ENCODE data around the gene BTBD10.
"Not testable (repeated sequence)": the region's sequence is repeated elsewhere in the genome, so short reads cannot be mapped to it uniquely, and the experiment has no call there.

The BTBD10 gene

DNA sequence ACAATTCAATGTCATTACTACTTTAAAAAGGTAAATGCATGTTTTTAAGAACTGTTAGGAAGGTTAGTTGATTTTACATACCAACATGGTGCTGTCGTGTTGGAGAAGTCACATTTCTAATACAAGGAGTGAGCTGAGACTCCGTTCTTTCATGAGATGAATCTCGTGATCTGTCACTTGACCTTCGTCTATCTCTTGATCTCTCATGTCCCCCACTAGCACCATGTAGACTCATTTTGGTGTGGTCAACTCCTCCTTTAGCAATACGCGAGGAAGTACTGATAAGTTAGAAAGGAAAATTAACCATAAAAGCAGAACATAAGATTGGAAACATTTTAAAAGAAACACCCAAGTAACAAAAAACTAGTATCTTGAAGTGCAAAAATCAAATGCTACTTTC is 41.5 kb downstream of the BTBD10 start:
- H3K27me3 ChIP-seq (ENCODE audit: control insufficient read depth, insufficient read depth, low read length): no peaks in the 10 kb centered on the region
- no peaks in the 10 kb centered on the region for H3K4me1 ChIP-seq (ENCODE audit: control insufficient read depth, insufficient read depth, low read length)
- H3K4me3 ChIP-seq (ENCODE audit: low read length): no peak overlapping the region
- H3K36me3 ChIP-seq (ENCODE audit: control insufficient read depth, insufficient read depth, low read length): no peaks in the 10 kb centered on the region
- no peaks in the 10 kb centered on the region for H3K9me3 ChIP-seq (ENCODE audit: control insufficient read depth, insufficient read depth, low read length)
- no peak for DNase-seq (ENCODE audit: low read depth, low spot score)
- H3K27ac ChIP-seq (ENCODE audit: low read length): no peak overlapping the region
- WGBS (ENCODE audit: insufficient coverage, insufficient read length): no CpG with 5 or more reads among the region's 6 CpGs

DNA sequence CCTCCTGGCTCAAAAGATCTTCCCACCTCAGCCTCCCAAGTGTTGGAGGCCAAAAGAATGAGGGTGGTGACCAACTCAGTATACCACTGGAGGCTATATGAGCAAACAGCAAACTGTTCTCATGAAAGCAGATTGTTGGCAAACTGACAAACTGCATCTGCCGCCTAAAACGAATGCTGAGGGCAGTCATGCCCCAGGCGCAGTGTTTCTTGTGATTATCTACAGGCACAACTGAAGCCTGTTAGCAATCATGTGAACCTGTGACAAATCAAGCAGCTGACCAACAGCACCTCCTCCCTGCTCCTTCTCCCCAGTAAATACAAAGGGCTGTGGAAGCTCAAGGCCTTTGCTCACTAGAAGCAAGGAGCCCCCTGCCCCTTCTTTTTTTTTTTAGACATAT is 47.8 kb downstream of the BTBD10 start:
- Histone ChIP-seq H3K9me3 (ENCODE audit: control insufficient read depth, insufficient read depth, low read length) (no peaks in the 10 kb centered on the region), H3K36me3 (ENCODE audit: control insufficient read depth, insufficient read depth, low read length) (no peaks in the 10 kb centered on the region), H3K27me3 (ENCODE audit: control insufficient read depth, insufficient read depth, low read length) (no peaks in the 10 kb centered on the region), H3K27ac (ENCODE audit: low read length) (no peak overlapping the region), H3K4me3 (ENCODE audit: low read length) (no peak overlapping the region), H3K4me1 (ENCODE audit: control insufficient read depth, insufficient read depth, low read length) (no peaks in the 10 kb centered on the region)
- DNase-seq (ENCODE audit: low read depth, low spot score): no peak
- no CpG with 5 or more reads among the region's 3 CpGs for WGBS (ENCODE audit: insufficient coverage, insufficient read length)

DNA sequence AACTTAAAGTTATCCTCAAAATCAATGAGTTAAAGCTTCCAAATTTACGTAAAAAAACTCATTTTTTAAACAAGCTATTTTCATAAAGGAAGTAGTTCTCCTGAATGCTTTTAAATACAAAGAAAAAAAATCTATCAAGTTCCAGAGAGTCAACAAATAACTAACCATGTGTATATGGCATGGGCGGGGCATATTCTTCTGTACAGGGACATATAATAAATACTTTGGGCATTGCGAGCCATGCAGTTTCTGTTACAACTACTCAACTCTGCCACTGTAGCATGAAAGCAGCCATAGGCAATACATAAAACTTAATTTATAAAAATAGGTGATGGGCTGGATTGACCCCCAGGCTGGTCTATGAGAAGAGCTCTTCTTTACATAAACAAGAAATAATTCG is 57.8 kb downstream of the BTBD10 start:
- Histone ChIP-seq H3K9me3 (ENCODE audit: control insufficient read depth, insufficient read depth, low read length) (no peaks in the 10 kb centered on the region), H3K4me1 (ENCODE audit: control insufficient read depth, insufficient read depth, low read length) (no peaks in the 10 kb centered on the region), H3K36me3 (ENCODE audit: control insufficient read depth, insufficient read depth, low read length) (no peaks in the 10 kb centered on the region), H3K4me3 (ENCODE audit: low read length) (no peak overlapping the region), H3K27me3 (ENCODE audit: control insufficient read depth, insufficient read depth, low read length) (no peaks in the 10 kb centered on the region), H3K27ac (ENCODE audit: low read length) (no peak overlapping the region)
- no CpG with 5 or more reads among the region's 4 CpGs for WGBS (ENCODE audit: insufficient coverage, insufficient read length)
- no peak for DNase-seq (ENCODE audit: low read depth, low spot score)

DNA sequence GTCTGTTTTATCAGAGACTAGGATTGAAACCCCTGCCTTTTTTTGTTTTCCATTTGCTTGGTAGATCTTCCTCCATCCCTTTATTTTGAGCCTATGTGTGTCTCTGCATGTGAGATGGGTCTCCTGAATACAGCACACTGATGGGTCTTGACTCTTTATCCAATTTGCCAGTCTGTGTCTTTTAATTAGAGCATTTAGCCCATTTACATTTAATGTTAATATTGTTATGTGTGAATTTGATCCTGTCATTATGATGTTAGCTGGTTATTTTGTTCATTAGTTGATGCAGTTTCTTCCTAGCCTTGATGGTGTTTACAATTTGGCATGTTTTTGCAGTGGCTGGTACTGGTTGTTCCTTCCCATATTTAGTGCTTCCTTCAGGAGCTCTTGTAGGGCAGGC is 64.7 kb downstream of the BTBD10 start:
- not testable (repeated sequence) for H3K9me3 ChIP-seq (ENCODE audit: control insufficient read depth, insufficient read depth, low read length); H3K27me3 ChIP-seq (ENCODE audit: control insufficient read depth, insufficient read depth, low read length); H3K36me3 ChIP-seq (ENCODE audit: control insufficient read depth, insufficient read depth, low read length); H3K4me1 ChIP-seq (ENCODE audit: control insufficient read depth, insufficient read depth, low read length); H3K27ac ChIP-seq (ENCODE audit: low read length); H3K4me3 ChIP-seq (ENCODE audit: low read length); DNase-seq (ENCODE audit: low read depth, low spot score)

DNA sequence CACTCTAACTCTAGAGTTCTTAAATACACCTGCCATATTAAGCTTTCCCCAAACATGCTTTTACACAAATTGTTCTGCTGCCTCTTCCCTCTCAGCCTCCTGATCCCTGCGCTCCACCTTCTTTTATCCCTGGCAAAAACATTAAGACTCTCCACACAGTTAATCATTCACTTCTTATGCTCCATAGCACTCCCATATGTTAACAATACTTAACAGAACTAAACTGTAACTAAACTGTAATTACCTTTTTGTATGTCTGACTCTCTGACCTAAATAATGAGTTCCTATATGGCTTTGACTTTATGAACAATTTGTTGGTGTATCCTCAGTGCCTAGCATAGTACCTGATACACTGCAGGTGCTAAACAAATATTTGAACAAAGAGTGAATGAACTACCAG is 71.8 kb downstream of the BTBD10 start:
- Histone ChIP-seq H3K27ac (ENCODE audit: low read length) (no peak overlapping the region), H3K36me3 (ENCODE audit: control insufficient read depth, insufficient read depth, low read length) (peaks cover 4% of the 10 kb centered on the region; the same call in 1 of the 2 replicates), H3K27me3 (ENCODE audit: control insufficient read depth, insufficient read depth, low read length) (no peaks in the 10 kb centered on the region), H3K4me1 (ENCODE audit: control insufficient read depth, insufficient read depth, low read length) (no peaks in the 10 kb centered on the region), H3K9me3 (ENCODE audit: control insufficient read depth, insufficient read depth, low read length) (no peaks in the 10 kb centered on the region), H3K4me3 (ENCODE audit: low read length) (no peak overlapping the region)
- WGBS (ENCODE audit: insufficient coverage, insufficient read length): no CpG with 5 or more reads among the region's 1 CpG
- DNase-seq (ENCODE audit: low read depth, low spot score): no peak

DNA sequence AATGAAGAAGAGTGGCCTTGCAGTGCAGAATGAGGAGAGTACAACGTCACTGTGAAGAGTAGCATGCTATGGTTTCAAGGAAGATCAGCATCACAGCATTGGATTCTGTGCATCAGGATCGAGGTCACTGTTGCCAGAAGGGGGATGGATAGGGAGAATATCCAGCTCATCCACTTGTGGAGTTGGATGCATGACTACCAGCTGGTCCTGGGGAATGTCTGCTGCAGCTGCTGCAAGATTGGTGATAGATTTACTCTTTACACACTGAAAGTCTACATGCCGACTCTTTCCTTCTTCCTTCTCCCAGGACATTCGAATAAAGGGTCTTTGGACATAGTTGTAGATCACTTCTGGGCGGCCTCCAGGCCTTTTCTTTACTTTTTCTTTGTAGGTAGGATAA is 74.3 kb downstream of the BTBD10 start:
- no peaks in the 10 kb centered on the region for H3K4me1 ChIP-seq (ENCODE audit: control insufficient read depth, insufficient read depth, low read length)
- H3K4me3 ChIP-seq (ENCODE audit: low read length): no peak overlapping the region
- no CpG with 5 or more reads among the region's 5 CpGs for WGBS (ENCODE audit: insufficient coverage, insufficient read length)
- no peak overlapping the region for H3K27ac ChIP-seq (ENCODE audit: low read length)
- no peaks in the 10 kb centered on the region for H3K9me3 ChIP-seq (ENCODE audit: control insufficient read depth, insufficient read depth, low read length)
- H3K36me3 ChIP-seq (ENCODE audit: control insufficient read depth, insufficient read depth, low read length): peaks cover 4% of the 10 kb centered on the region; the same call in 1 of the 2 replicates
- DNase-seq (ENCODE audit: low read depth, low spot score): no peak
- no peaks in the 10 kb centered on the region for H3K27me3 ChIP-seq (ENCODE audit: control insufficient read depth, insufficient read depth, low read length)

DNA sequence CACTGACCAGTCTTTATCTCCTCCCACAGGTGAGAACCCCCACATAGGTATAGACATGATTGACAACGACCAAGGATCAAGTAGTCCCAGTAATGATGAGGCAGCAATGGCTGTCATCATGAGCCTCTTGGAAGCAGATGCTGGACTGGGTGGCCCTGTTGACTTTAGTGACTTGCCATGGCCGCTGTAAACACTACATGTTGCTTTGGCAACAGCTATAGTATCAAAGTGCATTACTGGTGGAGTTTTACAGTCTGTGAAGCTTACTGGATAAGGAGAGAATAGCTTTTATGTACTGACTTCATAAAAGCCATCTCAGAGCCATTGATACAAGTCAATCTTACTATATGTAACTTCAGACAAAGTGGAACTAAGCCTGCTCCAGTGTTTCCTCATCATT is 76.5 kb downstream of the BTBD10 start:
- DNase-seq (ENCODE audit: low read depth, low spot score): no peak
- H3K36me3 ChIP-seq (ENCODE audit: control insufficient read depth, insufficient read depth, low read length): peaks cover 4% of the 10 kb centered on the region; the same call in 1 of the 2 replicates
- H3K27ac ChIP-seq (ENCODE audit: low read length): no peak overlapping the region
- no CpG with 5 or more reads among the region's 2 CpGs for WGBS (ENCODE audit: insufficient coverage, insufficient read length)
- no peaks in the 10 kb centered on the region for H3K27me3 ChIP-seq (ENCODE audit: control insufficient read depth, insufficient read depth, low read length)
- no peaks in the 10 kb centered on the region for H3K4me1 ChIP-seq (ENCODE audit: control insufficient read depth, insufficient read depth, low read length)
- H3K9me3 ChIP-seq (ENCODE audit: control insufficient read depth, insufficient read depth, low read length): no peaks in the 10 kb centered on the region
- no peak overlapping the region for H3K4me3 ChIP-seq (ENCODE audit: low read length)

DNA sequence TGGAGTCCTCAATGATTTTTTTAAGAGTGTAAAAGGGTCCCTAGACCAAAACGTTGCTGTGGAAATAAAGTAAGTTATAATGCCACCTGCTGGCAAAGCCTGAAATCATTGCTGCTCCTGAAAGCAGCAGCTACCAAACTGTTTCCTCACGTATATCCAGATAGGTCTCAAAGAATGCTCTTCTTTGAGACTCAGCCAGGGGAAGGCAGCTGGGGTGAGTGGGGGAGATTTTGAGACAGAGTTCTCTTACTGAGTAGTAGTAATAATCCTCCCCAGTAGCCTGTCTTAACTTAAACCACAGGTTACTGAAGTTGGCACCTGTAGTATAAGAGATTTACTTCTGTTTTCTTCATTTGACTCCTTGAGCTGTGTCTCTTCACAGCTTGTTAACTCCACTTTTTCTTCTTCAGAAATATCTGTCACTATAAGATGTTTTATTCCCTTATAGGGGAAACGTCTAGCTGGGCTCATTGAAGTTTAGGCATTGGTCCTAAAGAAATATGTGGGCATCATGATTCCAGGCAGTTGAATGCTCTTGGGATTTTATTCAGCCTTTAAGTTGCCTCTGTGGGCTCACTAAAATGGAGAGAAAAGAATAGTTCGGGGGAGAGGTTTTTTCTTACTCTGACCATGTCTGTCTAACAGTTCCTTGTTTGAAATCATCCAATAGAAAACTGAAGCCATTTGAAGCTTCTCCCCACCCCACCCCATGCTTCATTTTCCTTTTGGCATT is 77.9 kb downstream of the BTBD10 start:
- no peak overlapping the region for H3K27ac ChIP-seq (ENCODE audit: low read length)
- WGBS (ENCODE audit: insufficient coverage, insufficient read length): no CpG with 5 or more reads among the region's 4 CpGs
- no peaks in the 10 kb centered on the region for H3K27me3 ChIP-seq (ENCODE audit: control insufficient read depth, insufficient read depth, low read length)
- no peaks in the 10 kb centered on the region; the same call in 1 of the 2 replicates for H3K9me3 ChIP-seq (ENCODE audit: control insufficient read depth, insufficient read depth, low read length)
- peaks cover 4% of the 10 kb centered on the region; the same call in 1 of the 2 replicates for H3K36me3 ChIP-seq (ENCODE audit: control insufficient read depth, insufficient read depth, low read length)
- no peaks in the 10 kb centered on the region for H3K4me1 ChIP-seq (ENCODE audit: control insufficient read depth, insufficient read depth, low read length)
- no peak overlapping the region for H3K4me3 ChIP-seq (ENCODE audit: low read length)
- peak; percentile 18 for DNase-seq (ENCODE audit: low read depth, low spot score)

DNA sequence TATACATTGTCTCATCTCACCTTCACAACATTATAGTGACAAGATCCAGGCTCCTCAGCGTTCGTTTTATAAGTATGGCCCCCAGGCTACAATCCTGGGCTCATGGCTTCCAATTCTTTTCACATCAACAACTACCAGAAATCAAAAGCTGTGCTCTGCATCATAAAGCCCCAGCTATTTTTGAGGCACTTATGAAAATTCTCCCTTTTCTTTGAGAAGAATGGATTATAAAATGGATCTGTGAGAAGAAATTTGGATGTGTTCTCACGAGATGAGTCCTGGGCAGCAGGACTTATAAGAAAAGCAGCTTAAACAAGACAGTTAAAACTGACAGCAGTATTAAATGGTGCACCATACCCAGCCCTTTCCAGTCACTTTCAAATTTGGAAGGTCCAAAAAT is 80.3 kb downstream of the BTBD10 start:
- Histone ChIP-seq H3K36me3 (ENCODE audit: control insufficient read depth, insufficient read depth, low read length) (no peaks in the 10 kb centered on the region), H3K27me3 (ENCODE audit: control insufficient read depth, insufficient read depth, low read length) (no peaks in the 10 kb centered on the region), H3K9me3 (ENCODE audit: control insufficient read depth, insufficient read depth, low read length) (no peaks in the 10 kb centered on the region; the same call in 1 of the 2 replicates), H3K27ac (ENCODE audit: low read length) (no peak overlapping the region), H3K4me1 (ENCODE audit: control insufficient read depth, insufficient read depth, low read length) (no peaks in the 10 kb centered on the region), H3K4me3 (ENCODE audit: low read length) (no peak overlapping the region)
- DNase-seq (ENCODE audit: low read depth, low spot score): no peak
- WGBS (ENCODE audit: insufficient coverage, insufficient read length): no CpG with 5 or more reads among the region's 3 CpGs

DNA sequence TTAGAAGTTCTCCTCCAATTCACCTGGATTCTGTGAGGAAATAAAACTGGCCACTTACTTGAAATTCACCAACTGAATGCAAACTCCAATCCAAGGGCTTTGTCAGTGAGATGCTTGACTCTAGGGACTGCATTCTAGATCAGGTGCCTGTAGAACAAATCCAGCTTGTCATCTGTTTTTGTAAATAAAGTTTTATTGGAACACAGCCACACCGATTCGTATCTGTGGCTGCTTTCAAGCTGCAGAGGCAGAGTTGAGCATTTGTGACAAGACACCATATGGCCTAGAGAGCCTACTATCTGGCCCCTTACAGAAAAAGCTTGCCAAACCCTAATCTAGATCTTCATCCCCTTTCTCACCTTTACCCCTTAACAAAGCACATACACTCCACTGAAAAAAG is 82.3 kb downstream of the BTBD10 start:
- H3K27me3 ChIP-seq (ENCODE audit: control insufficient read depth, insufficient read depth, low read length): no peaks in the 10 kb centered on the region
- no peak overlapping the region for H3K4me3 ChIP-seq (ENCODE audit: low read length)
- no CpG with 5 or more reads among the region's 2 CpGs for WGBS (ENCODE audit: insufficient coverage, insufficient read length)
- no peaks in the 10 kb centered on the region for H3K4me1 ChIP-seq (ENCODE audit: control insufficient read depth, insufficient read depth, low read length)
- H3K9me3 ChIP-seq (ENCODE audit: control insufficient read depth, insufficient read depth, low read length): no peaks in the 10 kb centered on the region; the same call in 1 of the 2 replicates
- no peak for DNase-seq (ENCODE audit: low read depth, low spot score)
- no peak overlapping the region for H3K27ac ChIP-seq (ENCODE audit: low read length)
- H3K36me3 ChIP-seq (ENCODE audit: control insufficient read depth, insufficient read depth, low read length): no peaks in the 10 kb centered on the region

DNA sequence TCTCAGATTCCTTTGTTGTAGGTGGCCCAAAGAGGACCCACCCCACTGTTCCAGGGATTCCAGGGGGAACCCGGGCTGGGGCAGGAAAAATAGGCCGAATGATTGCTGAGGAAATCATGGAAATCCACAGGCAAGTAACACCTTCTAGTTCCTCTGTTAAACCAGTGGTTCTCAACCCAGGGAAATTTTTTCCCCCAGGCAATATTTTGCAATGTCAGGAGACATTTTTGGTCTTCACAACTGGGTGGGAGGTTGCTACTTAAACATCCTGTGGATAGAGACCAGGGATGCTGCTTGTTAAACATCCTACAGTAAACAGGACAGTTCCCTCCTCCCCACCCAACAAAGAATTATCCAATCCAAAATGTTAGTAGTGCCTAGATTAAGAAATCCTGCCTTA is 84.7 kb downstream of the BTBD10 start:
- no peaks in the 10 kb centered on the region for H3K36me3 ChIP-seq (ENCODE audit: control insufficient read depth, insufficient read depth, low read length)
- H3K27me3 ChIP-seq (ENCODE audit: control insufficient read depth, insufficient read depth, low read length): no peaks in the 10 kb centered on the region
- WGBS (ENCODE audit: insufficient coverage, insufficient read length): no CpG with 5 or more reads among the region's 2 CpGs
- H3K4me3 ChIP-seq (ENCODE audit: low read length): no peak overlapping the region
- DNase-seq (ENCODE audit: low read depth, low spot score): no peak
- no peaks in the 10 kb centered on the region for H3K4me1 ChIP-seq (ENCODE audit: control insufficient read depth, insufficient read depth, low read length)
- no peaks in the 10 kb centered on the region; the same call in 1 of the 2 replicates for H3K9me3 ChIP-seq (ENCODE audit: control insufficient read depth, insufficient read depth, low read length)
- no peak overlapping the region for H3K27ac ChIP-seq (ENCODE audit: low read length)
